Activated CD4-positive, alpha-beta T cell treated with anti-CD3 and anti-CD28 coated beads, Interleukin-2, amount 10 ng/mL, durations not matched to agents 7 days and 5 days (primary cell): Measurements from ENCODE around the gene NINJ2. TPM values are rescaled to one million over a fixed set of nuclear protein-coding genes. Genes with fewer than 3 reads are reported as not detected.

ENCODE experiments used
- CTCF ChIA-PET: fragments of 350-600 bp; sonication (Branson Sonifier 250); formaldehyde crosslinking; loops from one replicate; lab custom pipeline; 2021; ENCODE audit warnings: antibody characterized with exemption; lab: Charles Lee
- POLR2A ChIA-PET: fragments of 350-600 bp; sonication (Branson Sonifier 250); formaldehyde crosslinking; loops from one replicate; lab custom pipeline; 2021; ENCODE audit warnings: antibody characterized with exemption; lab: Charles Lee
- DNase-seq: peaks from one replicate; pipeline ENCODE4 v3.0.0-alpha.2; 2020
- H3K27ac Mint-ChIP-seq: one replicate; pipeline ENCODE4 v1.8.0; 2021; ENCODE audit warnings: mild to moderate bottlenecking, moderate library complexity, mixed read lengths
- H3K27me3 Mint-ChIP-seq: one replicate; pipeline ENCODE4 v1.8.0; 2021; ENCODE audit warnings: mixed read lengths
- H3K36me3 Mint-ChIP-seq: one replicate; pipeline ENCODE4 v1.8.0; 2021; ENCODE audit warnings: low read depth, mixed read lengths
- H3K4me1 Mint-ChIP-seq: one replicate; pipeline ENCODE4 v1.8.0; 2021; ENCODE audit warnings: mixed read lengths
- H3K4me3 Mint-ChIP-seq: one replicate; pipeline ENCODE4 v1.8.0; 2021; ENCODE audit warnings: mild to moderate bottlenecking, moderate library complexity, mixed read lengths
- H3K9me3 Mint-ChIP-seq: one replicate; pipeline ENCODE4 v1.8.0; 2021; ENCODE audit warnings: mixed read lengths
- total RNA-seq, 2 experiments: library from RNA; stranded (reverse); gene quantifications; one replicate each; pipeline ENCODE4 v1.2.3, GENCODE V29; 2021

NINJ2 gene
- total RNA-seq, 2 experiments from 2014 or later, result 6.7 to 7.4 TPM

- CTCF ChIA-PET, result interaction anchor here (0.6 to 2.1 kb wide), 5 partner anchors 11 to 637 kb away, joined by 3 to 13 read pairs (median 5); no protein-coding TSS in a partner anchor
- DNase-seq, result no peak
- no peaks in the 10 kb centered on the region for H3K9me3 Mint-ChIP-seq
- H3K36me3 Mint-ChIP-seq, result peaks cover 25% of the 10 kb centered on the region
- peaks cover 64% of the 10 kb centered on the region for H3K4me1 Mint-ChIP-seq
- POLR2A ChIA-PET, result no interaction called here
- H3K27me3 Mint-ChIP-seq, result no peaks in the 10 kb centered on the region
- H3K4me3 Mint-ChIP-seq, result no peak overlapping the region
- H3K27ac Mint-ChIP-seq, result no peak overlapping the region
These were observed 103.9 kb downstream of the NINJ2 start for GRCh38 chr12:559208-559905.

GRCh38 chr12:558580-558979 lies 104.7 kb downstream of the NINJ2 start:
- no peak overlapping the region for H3K27ac Mint-ChIP-seq
- peaks cover 27% of the 10 kb centered on the region for H3K36me3 Mint-ChIP-seq
- DNase-seq, result no peak
- CTCF ChIA-PET, result interaction anchor here (1.3 to 1.9 kb wide), 5 partner anchors 10 to 391 kb away, joined by 3 to 13 read pairs (median 4); partner anchors contain the start of gene RAD52
- POLR2A ChIA-PET, result no interaction called here
- no peaks in the 10 kb centered on the region for H3K9me3 Mint-ChIP-seq
- H3K4me3 Mint-ChIP-seq, result no peak overlapping the region
- H3K4me1 Mint-ChIP-seq, result peaks cover 63% of the 10 kb centered on the region
- H3K27me3 Mint-ChIP-seq, result no peaks in the 10 kb centered on the region

GRCh38 chr12:556498-556897 lies 106.7 kb downstream of the NINJ2 start:
- ChIA-PET CTCF (interaction anchor here (0.6 to 2.5 kb wide), 5 partner anchors 10 to 378 kb away, joined by 3 to 14 read pairs (median 4); no protein-coding TSS in a partner anchor), POLR2A (no interaction called here)
- Mint-ChIP-seq H3K36me3 (peaks cover 29% of the 10 kb centered on the region), H3K27me3 (no peaks in the 10 kb centered on the region), H3K4me3 (no peak overlapping the region), H3K9me3 (no peaks in the 10 kb centered on the region), H3K4me1 (peaks cover 64% of the 10 kb centered on the region), H3K27ac (no peak overlapping the region)
- no peak for DNase-seq

- Mint-ChIP-seq H3K9me3 (no peaks in the 10 kb centered on the region), H3K4me3 (peak overlapping the region; percentile 84), H3K4me1 (peaks cover 66% of the 10 kb centered on the region), H3K36me3 (peaks cover 23% of the 10 kb centered on the region), H3K27ac (peak overlapping the region; percentile 89), H3K27me3 (no peaks in the 10 kb centered on the region)
- ChIA-PET POLR2A (interaction anchor here (0.6 kb wide), 1 partner anchor 164 kb away, joined by 3 read pairs; no protein-coding TSS in a partner anchor), CTCF (interaction anchor here (0.6 to 1.3 kb wide), 2 partner anchors 112 to 389 kb away, joined by 3 to 5 read pairs; no protein-coding TSS in a partner anchor)
- DNase-seq, result no peak
These were observed 109.3 kb downstream of the NINJ2 start for GRCh38 chr12:554001-554285.

GRCh38 chr12:553216-554000 lies 109.8 kb downstream of the NINJ2 start:
- CTCF ChIA-PET, result interaction anchor here (1.3 to 3.3 kb wide), 2 partner anchors 101 to 111 kb away, joined by 3 to 33 read pairs; no protein-coding TSS in a partner anchor
- Mint-ChIP-seq H3K4me3 (peak overlapping the region; percentile 84), H3K27ac (peak overlapping the region; percentile 89), H3K4me1 (peaks cover 64% of the 10 kb centered on the region), H3K36me3 (peaks cover 18% of the 10 kb centered on the region), H3K27me3 (peaks cover under 1% of the 10 kb centered on the region), H3K9me3 (no peaks in the 10 kb centered on the region)
- peak; percentile 66 for DNase-seq
- POLR2A ChIA-PET, result interaction anchor here (0.6 kb wide), 1 partner anchor 164 kb away, joined by 3 read pairs; no protein-coding TSS in a partner anchor

- Mint-ChIP-seq H3K9me3 (no peaks in the 10 kb centered on the region), H3K27me3 (peaks cover 4% of the 10 kb centered on the region), H3K27ac (peak overlapping the region; percentile 89), H3K4me3 (peak overlapping the region; percentile 40), H3K4me1 (peaks cover 63% of the 10 kb centered on the region), H3K36me3 (peaks cover 16% of the 10 kb centered on the region)
- POLR2A ChIA-PET, result no interaction called here
- CTCF ChIA-PET, result interaction anchor here (0.5 to 3.3 kb wide), 5 partner anchors 8 to 110 kb away, joined by 3 to 33 read pairs (median 3); no protein-coding TSS in a partner anchor
- DNase-seq, result no peak
These were observed 110.8 kb downstream of the NINJ2 start for GRCh38 chr12:552466-552865.

GRCh38 chr12:550473-551260 lies 112.6 kb downstream of the NINJ2 start:
- peaks cover 8% of the 10 kb centered on the region for H3K27me3 Mint-ChIP-seq
- no peak overlapping the region for H3K4me3 Mint-ChIP-seq
- H3K36me3 Mint-ChIP-seq, result peaks cover 12% of the 10 kb centered on the region
- peak overlapping the region; percentile 33 for H3K27ac Mint-ChIP-seq
- H3K4me1 Mint-ChIP-seq, result peaks cover 59% of the 10 kb centered on the region
- ChIA-PET CTCF (interaction anchor here (1.0 to 3.3 kb wide), 6 partner anchors 10 to 109 kb away, joined by 3 to 33 read pairs (median 3); no protein-coding TSS in a partner anchor), POLR2A (no interaction called here)
- no peak for DNase-seq
- H3K9me3 Mint-ChIP-seq, result no peaks in the 10 kb centered on the region

GRCh38 chr12:549476-550082 lies 113.7 kb downstream of the NINJ2 start:
- DNase-seq, result no peak
- ChIA-PET CTCF (interaction anchor here (3.3 to 3.6 kb wide), 2 partner anchors 96 to 97 kb away, joined by 33 to 73 read pairs; no protein-coding TSS in a partner anchor), POLR2A (no interaction called here)
- Mint-ChIP-seq H3K36me3 (peaks cover 7% of the 10 kb centered on the region), H3K27me3 (peaks cover 13% of the 10 kb centered on the region), H3K4me3 (no peak overlapping the region), H3K4me1 (peaks cover 57% of the 10 kb centered on the region), H3K9me3 (no peaks in the 10 kb centered on the region), H3K27ac (no peak overlapping the region)

GRCh38 chr12:547883-548470 lies 115.3 kb downstream of the NINJ2 start:
- Mint-ChIP-seq H3K9me3 (no peaks in the 10 kb centered on the region), H3K27me3 (peaks cover 13% of the 10 kb centered on the region), H3K27ac (peak overlapping the region; percentile 54), H3K4me1 (peaks cover 45% of the 10 kb centered on the region), H3K4me3 (no peak overlapping the region), H3K36me3 (no peaks in the 10 kb centered on the region)
- POLR2A ChIA-PET, result no interaction called here
- CTCF ChIA-PET, result interaction anchor here (0.7 to 3.6 kb wide), 23 partner anchors 8 to 412 kb away, joined by 3 to 73 read pairs (median 4); partner anchors contain the start of gene RAD52
- DNase-seq, result no peak

GRCh38 chr12:546920-547845 lies 116.1 kb downstream of the NINJ2 start:
- ChIA-PET POLR2A (no interaction called here), CTCF (interaction anchor here (0.6 to 3.6 kb wide), 31 partner anchors 9 to 413 kb away, joined by 3 to 73 read pairs (median 4); partner anchors contain the start of gene RAD52)
- Mint-ChIP-seq H3K4me3 (no peak overlapping the region), H3K36me3 (no peaks in the 10 kb centered on the region), H3K27me3 (peaks cover 13% of the 10 kb centered on the region), H3K4me1 (peaks cover 37% of the 10 kb centered on the region), H3K9me3 (no peaks in the 10 kb centered on the region), H3K27ac (peak overlapping the region; percentile 54)
- peak; percentile 64 for DNase-seq
